Mucosa of gallbladder (tissue), 1 donor: ENCODE measurements around the gene RPP30. TPM values are rescaled to one million over a fixed set of nuclear protein-coding genes. Genes with fewer than 3 reads are reported as not detected.

Experiments used
- DNase-seq: peaks from one replicate; pipeline ENCODE4 v3.0.0-alpha.2; 2020; ENCODE audit warnings: low spot score
- total RNA-seq: library from RNA; stranded (reverse); gene quantifications from one replicate; pipeline ENCODE4 v1.2.1, GENCODE V29; 2021
- donor health status: DM: no; HTN: no; CAD: no.

RPP30 gene
- total RNA-seq: 24.7 TPM

GRCh38 chr10:90871766-90872647, at the start of gene RPP30:
RPP30 (plus strand) TSS chr10:90871974; CDS start chr10:90871987, 13 bp downstream.
- DNase-seq: peak; percentile 87

- DNase-seq: no peak
Measured at GRCh38 chr10:90822508-90822907, 49.3 kb upstream of the RPP30 start.

GRCh38 chr10:90832111-90832510, 39.7 kb upstream of the RPP30 start:
- no peak for DNase-seq

- no peak for DNase-seq
Measured at GRCh38 chr10:90834326-90834725, 37.4 kb upstream of the RPP30 start.

- DNase-seq: no peak
Measured at GRCh38 chr10:90837486-90837885, 34.3 kb upstream of the RPP30 start.

- no peak for DNase-seq
Measured at GRCh38 chr10:90842725-90843124, 29.0 kb upstream of the RPP30 start.

GRCh38 chr10:90845726-90846125, 26.0 kb upstream of the RPP30 start:
- no peak for DNase-seq

- no peak for DNase-seq
Measured at GRCh38 chr10:90846746-90847145, 25.0 kb upstream of the RPP30 start.

GRCh38 chr10:90847436-90847835, 24.3 kb upstream of the RPP30 start:
- DNase-seq: no peak

- DNase-seq: no peak
Measured at GRCh38 chr10:90849956-90850749, 21.6 kb upstream of the RPP30 start.

GRCh38 chr10:90855126-90855525, 16.6 kb upstream of the RPP30 start:
- DNase-seq: no peak

GRCh38 chr10:90856261-90856660, 15.5 kb upstream of the RPP30 start:
- no peak for DNase-seq

- no peak for DNase-seq
Measured at GRCh38 chr10:90856964-90857634, 14.7 kb upstream of the RPP30 start.

- peak; percentile 40 for DNase-seq
Measured at GRCh38 chr10:90857635-90858460, 13.9 kb upstream of the RPP30 start, which contains the start of gene HTR7. HTR7 (minus strand) TSS chr10:90858039; CDS start chr10:90857671, 368 bp downstream.

- no peak for DNase-seq
Measured at GRCh38 chr10:90858461-90858968, 13.3 kb upstream of the RPP30 start.

- no peak for DNase-seq
Measured at GRCh38 chr10:90859321-90859751, 12.4 kb upstream of the RPP30 start.

- DNase-seq: no peak
Measured at GRCh38 chr10:90860790-90861189, 11.0 kb upstream of the RPP30 start.

GRCh38 chr10:90862908-90863514, 8.8 kb upstream of the RPP30 start:
- no peak for DNase-seq

- DNase-seq: no peak
Measured at GRCh38 chr10:90865401-90865800, 6.4 kb upstream of the RPP30 start.

GRCh38 chr10:90866050-90866598, 5.7 kb upstream of the RPP30 start:
- no peak for DNase-seq
